NCI-H748 (cell line): ENCODE results near the gene TPO.

ENCODE experiments used
- DNase-seq: peaks from one replicate; lab custom pipeline; 2025; ENCODE audit not compliant: unreplicated experiment; lab: John Stamatoyannopoulos, UW

Gene TPO

GRCh38 chr2:1518867-1519530 lies 105.7 kb downstream of the TPO start:
- DNase-seq, result no peak

GRCh38 chr2:1521191-1521877 lies 108.1 kb downstream of the TPO start:
- DNase-seq, result no peak

- no peak for DNase-seq
These were observed 108.9 kb downstream of the TPO start for GRCh38 chr2:1521878-1522830.

DNA sequence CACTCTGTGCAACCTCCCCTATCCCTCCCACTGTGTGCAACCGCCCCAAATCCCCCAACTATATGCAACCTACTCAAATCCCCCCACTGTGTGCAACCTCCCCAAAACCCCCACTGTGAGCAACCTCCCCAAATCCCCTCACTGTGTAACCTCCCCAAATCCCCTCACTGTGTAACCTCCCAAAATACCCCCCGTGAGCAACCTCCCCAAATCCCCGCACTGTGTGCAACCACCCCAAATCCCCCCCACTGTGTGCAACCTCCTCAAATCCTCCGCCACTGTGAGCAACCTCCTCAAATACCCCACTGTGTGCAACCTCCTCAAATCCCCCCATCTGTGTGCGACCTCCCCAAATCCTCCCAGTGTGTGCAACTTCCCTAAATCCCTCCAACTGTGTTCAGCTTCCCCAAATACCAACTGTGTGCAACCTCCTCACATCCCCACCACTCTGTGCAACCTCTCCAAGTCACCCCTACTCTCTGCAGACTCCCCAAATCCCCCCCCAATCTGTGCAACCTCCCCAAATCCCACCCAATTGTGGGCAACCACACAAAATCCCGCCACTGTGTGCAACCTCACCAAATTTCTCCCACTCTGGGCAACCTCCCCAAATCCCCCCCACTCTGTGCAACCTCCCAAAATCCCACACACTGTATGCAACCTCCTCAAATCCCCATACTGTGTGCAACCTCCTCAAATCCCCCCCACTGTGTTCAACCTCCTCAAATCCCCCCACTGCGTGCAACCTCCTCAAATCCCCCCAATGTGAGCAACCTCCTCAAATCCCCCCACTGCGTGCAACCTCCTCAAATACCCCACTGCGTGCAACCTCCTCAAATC lies 114.1 kb downstream of the TPO start:
- no peak for DNase-seq

DNA sequence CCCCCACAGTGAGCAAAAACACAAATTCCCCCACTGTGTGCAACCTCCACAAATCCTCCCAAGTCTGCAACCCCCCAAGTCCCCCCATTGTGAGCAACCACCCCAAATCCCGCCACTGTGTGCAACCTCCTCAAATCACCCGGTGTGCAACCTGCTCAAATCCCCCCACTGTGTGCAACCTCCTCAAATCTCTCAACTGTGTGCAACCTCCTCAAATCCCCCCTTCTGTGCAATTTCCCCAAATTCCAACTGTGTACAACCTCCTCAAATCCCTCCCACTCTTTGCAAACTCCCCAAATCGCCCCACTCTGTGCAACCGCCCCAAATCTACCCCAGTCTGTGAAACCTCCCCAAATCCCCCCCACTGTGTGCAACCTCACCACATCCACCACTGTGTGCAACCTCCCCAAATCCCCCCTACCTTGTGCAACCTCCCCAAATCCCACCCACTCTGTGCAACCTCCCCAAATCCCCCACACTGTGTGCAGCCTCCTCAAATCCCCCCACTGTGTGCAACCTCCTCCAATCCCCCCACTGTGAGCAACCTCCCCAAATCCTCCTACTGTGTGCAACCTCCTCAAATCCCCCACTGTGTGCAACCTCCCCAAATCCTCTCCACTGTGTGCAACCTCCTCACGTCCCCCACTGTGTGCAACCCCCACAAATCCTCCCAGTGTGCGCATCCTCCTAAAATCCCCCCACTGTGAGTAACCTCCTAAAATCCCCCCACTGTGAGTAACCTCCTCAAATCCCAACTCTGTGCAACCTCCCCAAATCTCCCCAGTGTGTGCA lies 115.2 kb downstream of the TPO start:
- no peak for DNase-seq

- DNase-seq, result peak; percentile 58
These were observed 125.4 kb downstream of the TPO start for GRCh38 chr2:1538663-1539062.

GRCh38 chr2:1539441-1539840 lies 126.2 kb downstream of the TPO start:
- DNase-seq, result no peak

DNA sequence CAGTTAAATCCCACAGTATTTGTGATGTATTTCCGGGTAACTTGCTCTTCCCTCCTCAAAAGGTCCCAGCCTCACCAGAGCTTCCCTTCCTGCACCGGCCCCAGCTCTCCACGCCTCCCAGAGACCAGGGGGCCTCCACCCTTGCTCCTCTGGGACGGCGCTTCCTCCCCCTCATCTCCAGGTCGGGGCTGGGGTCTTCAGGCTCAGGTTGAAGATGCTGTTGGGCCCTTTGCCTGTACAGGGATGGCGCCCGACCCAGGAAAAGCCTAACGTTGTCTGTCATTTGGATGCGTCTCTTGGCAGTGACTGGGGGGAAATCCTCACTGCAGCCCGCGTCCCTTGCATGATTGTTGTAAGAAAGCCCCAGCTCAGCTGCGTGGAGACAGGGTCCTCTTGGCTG lies 126.7 kb downstream of the TPO start:
- DNase-seq, result no peak

DNA sequence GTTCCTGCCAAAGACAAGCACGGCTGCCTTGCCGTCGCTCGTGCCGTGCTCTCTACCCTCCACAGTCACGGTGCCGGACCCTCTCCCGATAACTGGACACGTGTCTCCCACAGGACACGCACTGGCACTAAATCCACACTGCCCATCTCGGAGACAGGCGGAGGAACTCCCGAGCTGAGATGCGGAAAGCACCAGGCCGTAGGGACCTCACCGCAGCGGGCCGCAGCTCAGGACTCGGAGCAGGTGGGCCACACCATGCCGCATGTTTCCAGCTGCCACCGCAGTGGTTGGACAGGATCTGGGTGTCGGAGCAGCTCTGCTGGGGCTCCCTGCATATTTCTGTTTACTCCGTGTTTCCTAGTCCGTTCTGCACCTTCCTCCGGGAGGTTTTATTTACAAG lies 127.2 kb downstream of the TPO start:
- DNase-seq, result no peak

GRCh38 chr2:1541040-1541439 lies 127.8 kb downstream of the TPO start:
- no peak for DNase-seq

GRCh38 chr2:1541819-1542475 lies 128.7 kb downstream of the TPO start:
- no peak for DNase-seq

DNA sequence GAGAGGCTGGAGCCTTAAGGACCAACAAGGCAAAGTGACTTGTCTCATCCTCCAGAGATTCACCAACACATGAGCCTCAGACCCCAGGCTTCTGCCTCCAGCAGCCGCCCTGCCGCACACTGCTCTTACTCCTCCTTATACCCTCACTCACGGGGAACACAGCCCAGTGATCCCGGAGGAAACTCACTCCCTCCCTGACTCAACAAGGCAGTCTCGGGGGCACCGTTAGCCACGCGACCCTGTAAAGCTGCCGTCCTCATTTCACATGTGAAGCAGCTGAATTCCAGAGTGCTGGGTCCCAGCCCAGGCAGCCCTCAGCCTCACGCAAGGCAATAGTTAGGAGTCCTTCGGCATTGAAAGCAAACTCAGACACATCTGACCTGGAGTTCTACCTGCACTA lies 129.7 kb downstream of the TPO start:
- no peak for DNase-seq

GRCh38 chr2:1543776-1544477 lies 130.7 kb downstream of the TPO start:
- DNase-seq, result no peak

GRCh38 chr2:1544478-1545069 lies 131.3 kb downstream of the TPO start:
- DNase-seq, result no peak

DNA sequence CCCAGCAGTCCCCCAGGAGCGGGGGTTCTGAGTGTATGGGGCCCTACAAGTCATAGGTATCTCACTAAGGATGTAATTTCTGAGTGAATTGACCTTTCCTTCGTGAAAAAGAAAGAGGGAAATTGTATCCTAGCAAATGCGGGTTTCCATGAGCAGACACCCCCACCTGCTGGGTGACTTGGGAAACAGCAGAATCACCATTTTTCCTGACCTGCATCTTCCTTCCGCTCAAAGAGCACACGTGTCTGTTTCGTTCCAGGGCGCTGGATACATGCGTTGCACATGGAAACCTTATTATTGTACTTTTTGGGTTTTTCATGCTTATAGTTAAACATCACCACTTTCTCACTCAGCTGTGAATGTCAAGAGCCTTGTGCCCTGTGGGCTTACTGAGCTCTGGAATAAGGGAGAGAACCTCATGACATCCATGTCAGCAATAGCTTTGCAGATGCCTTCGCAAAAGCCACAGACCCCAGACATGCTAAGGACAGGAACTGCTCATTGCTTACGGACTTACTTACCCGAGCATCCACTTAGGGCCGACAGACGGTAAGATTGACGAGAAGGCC lies 132.8 kb downstream of the TPO start:
- DNase-seq, result peak; percentile 63

GRCh38 chr2:1546901-1547300 lies 133.6 kb downstream of the TPO start:
- no peak for DNase-seq

- no peak for DNase-seq
These were observed 135.8 kb downstream of the TPO start for GRCh38 chr2:1548910-1549673.
